Suprapubic skin (tissue), 4 donors: ENCODE data around the gene C17orf58.

ENCODE experiments used
- CTCF ChIP-seq, 2 donors: fragments of 200-600 bp in 1 of 2; fragments of 450-650 bp in 1 of 2; sonication (generic) in 1 of 2; IDR thresholded peaks; one replicate each; pipeline ENCODE4 v1.5.1; 2016 to 2019; ENCODE audit warnings: antibody characterized with exemption in 2 of 2, mild to moderate bottlenecking in 1 of 2, moderate library complexity in 1 of 2
- POLR2A ChIP-seq, 2 donors: fragments of 450-650 bp; IDR thresholded peaks; one replicate each; pipeline ENCODE4 v1.6.1; 2017; ENCODE audit warnings: antibody characterized with exemption in 2 of 2, mild to moderate bottlenecking in 2 of 2, moderate library complexity in 2 of 2
- POLR2AphosphoS5 ChIP-seq, 3 donors: sonication (generic); formaldehyde crosslinking; IDR thresholded peaks; one replicate each; pipeline ENCODE4 v1.6.1; 2017; ENCODE audit warnings: antibody characterized with exemption in 3 of 3

DNA sequence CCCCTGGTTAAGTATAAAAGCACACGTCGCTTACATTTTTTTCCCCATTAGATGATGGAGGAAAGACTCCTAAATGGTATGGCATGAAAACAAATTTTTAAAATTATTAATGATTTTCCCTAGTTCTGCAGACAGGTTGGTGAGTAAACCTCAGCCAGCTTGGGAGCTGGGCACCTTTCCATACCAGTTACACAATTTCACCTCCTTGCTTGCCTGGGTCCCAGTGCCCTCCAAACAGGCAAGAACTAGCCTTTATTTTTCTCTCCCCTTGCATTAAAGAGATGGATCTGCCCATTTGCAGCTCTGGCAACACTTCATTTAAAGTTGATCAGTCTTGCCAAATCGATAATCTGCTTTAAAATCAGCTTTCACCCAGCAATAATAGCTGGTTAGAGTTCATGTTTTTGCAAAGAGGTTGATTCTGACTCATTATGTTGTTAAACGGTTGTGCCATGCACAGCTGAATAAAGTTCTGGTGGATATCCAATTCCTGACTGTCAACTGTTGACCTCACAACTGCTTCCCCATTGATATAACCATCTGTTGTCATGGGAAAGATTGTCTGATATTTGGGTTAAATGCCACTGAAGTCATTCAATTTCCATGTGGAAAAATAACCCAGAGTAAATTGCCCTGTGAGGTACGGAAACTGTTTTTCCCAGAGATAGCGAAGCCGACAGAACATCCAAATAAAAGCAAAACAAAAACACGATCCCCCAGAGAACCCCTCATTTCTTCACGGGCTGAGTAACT lies 1.3 kb downstream of the C17orf58 start:
- TF ChIP-seq CTCF (IDR thresholded peaks at IDR 0.05) (no peak), POLR2A (IDR thresholded peaks at IDR 0.05) (no peak), POLR2AphosphoS5 (IDR thresholded peaks at IDR 0.05) (no peak)
